Thyroid gland (tissue), 4 donors: ENCODE measurements around the gene FKRP. TPM values are rescaled to one million over a fixed set of nuclear protein-coding genes. Genes with fewer than 3 reads are reported as not detected.

Source experiments
- DNase-seq, 2 donors: peaks; one replicate each; pipeline ENCODE4 v3.0.0-alpha.2; 2019
- H3K27ac ChIP-seq, 3 donors: fragments of 200-600 bp; sonication (generic); 1 replicate in 2 of 3; 2 replicates in 1 of 3; pipeline ENCODE4 v1.5.1; 2016 to 2019; ENCODE audit warnings: mild to moderate bottlenecking in 1 of 3, moderate library complexity in 1 of 3
- H3K27me3 ChIP-seq: fragments of 200-600 bp; sonication (generic); one replicate; pipeline ENCODE4 v1.5.1; 2019
- H3K36me3 ChIP-seq, 2 donors: fragments of 200-600 bp; sonication (generic); one replicate each; pipeline ENCODE4 v1.5.1; 2016 to 2019
- H3K4me1 ChIP-seq, 2 donors: fragments of 200-600 bp; sonication (generic); one replicate each; pipeline ENCODE4 v1.5.1; 2017 to 2019
- H3K4me3 ChIP-seq, 3 donors: fragments of 200-600 bp; sonication (generic); replicated peaks in 1 of 3; 1 replicate in 2 of 3; 2 replicates in 1 of 3; pipeline ENCODE4 v1.5.1; 2016; ENCODE audit warnings: mild to moderate bottlenecking in 1 of 3
- H3K9me3 ChIP-seq: fragments of 200-600 bp; sonication (generic); one replicate; pipeline ENCODE4 v1.5.1; 2017
- CTCF ChIP-seq, 6 experiments: fragments of 200-600 bp in 3 of 6; fragments of 450-650 bp in 3 of 6; sonication (generic) in 3 of 6; IDR thresholded peaks; one replicate each; pipeline ENCODE4 v1.5.1; 2016 to 2019; ENCODE audit warnings: antibody characterized with exemption in 6 of 6, mild to moderate bottlenecking in 2 of 6, inconsistent platforms in 1 of 6, moderate library complexity in 1 of 6
- POLR2A ChIP-seq, 2 donors: fragments of 450-650 bp; IDR thresholded peaks; one replicate each; pipeline ENCODE4 v1.6.1; 2017; ENCODE audit warnings: antibody characterized with exemption in 2 of 2, mild to moderate bottlenecking in 2 of 2, moderate library complexity in 1 of 2
- WGBS, 2 donors: methylation state at CpG; one replicate each; pipeline ENCODE4 v1.1.5; 2017; 5-methylcytosine and 5-hydroxymethylcytosine counted together
- intact Hi-C: fragments of 100-400 bp; cut with DNase I; formaldehyde crosslinking; loops from one replicate; pipeline ENCODE4 v1.15.1; 2023
- total RNA-seq, 4 donors: library from RNA; depleted of rRNA; stranded (reverse); fragments of >200 nt; gene quantifications; one replicate each; pipeline ENCODE4 v1.2.3, GENCODE V29; 2016

Gene FKRP
- total RNA-seq, 4 donors from 2014 or later, result 20.1 to 40.1 (median 23.1) TPM

- Histone ChIP-seq H3K36me3 (peaks cover 70 to 74% of the 10 kb centered on the region in 2 donors), H3K4me3 (no peak overlapping the region), H3K4me1 (no peaks in the 10 kb centered on the region), H3K9me3 (no peaks in the 10 kb centered on the region), H3K27me3 (no peaks in the 10 kb centered on the region), H3K27ac (no peak overlapping the region)
- TF ChIP-seq CTCF (IDR thresholded peaks at IDR 0.05) (no peak), POLR2A (IDR thresholded peaks at IDR 0.05) (no peak)
- intact Hi-C loops, result loop anchor here (10.0 kb wide), 1 partner anchor 115 kb away; no protein-coding TSS in a partner anchor
- DNase-seq, result no peak
- WGBS, 2 donors, result 90 to 96% methylated on average over 6 to 7 of the region's 7 CpGs
These were observed 16.2 kb upstream of the FKRP start for GRCh38 chr19:46729696-46730095.

- no peak for DNase-seq
- WGBS, 2 donors, result 91 to 98% methylated on average over 9 of the region's 9 CpGs
- Histone ChIP-seq H3K36me3 (peaks cover 69 to 70% of the 10 kb centered on the region in 2 donors), H3K4me1 (no peaks in the 10 kb centered on the region), H3K4me3 (no peak overlapping the region), H3K27ac (no peak overlapping the region), H3K9me3 (no peaks in the 10 kb centered on the region), H3K27me3 (no peaks in the 10 kb centered on the region)
- intact Hi-C loops, result loop anchor here (10.0 kb wide), 1 partner anchor 115 kb away; no protein-coding TSS in a partner anchor
- no peak for TF ChIP-seq CTCF (IDR thresholded peaks at IDR 0.05)
- no peak for TF ChIP-seq POLR2A (IDR thresholded peaks at IDR 0.05)
These were observed 15.7 kb upstream of the FKRP start for GRCh38 chr19:46730187-46730586.

- intact Hi-C loops, result loop anchor here (10.0 kb wide), 1 partner anchor 116 kb away; no protein-coding TSS in a partner anchor
- DNase-seq, result no peak
- Histone ChIP-seq H3K27ac (no peak overlapping the region), H3K4me3 (no peak overlapping the region), H3K4me1 (no peaks in the 10 kb centered on the region), H3K27me3 (no peaks in the 10 kb centered on the region), H3K9me3 (no peaks in the 10 kb centered on the region), H3K36me3 (peaks cover 65 to 70% of the 10 kb centered on the region in 2 donors)
- TF ChIP-seq CTCF (IDR thresholded peaks at IDR 0.05) (no peak), POLR2A (IDR thresholded peaks at IDR 0.05) (no peak)
- 94 to 96% methylated on average over 14 of the region's 14 CpGs for WGBS, 2 donors
These were observed 15.3 kb upstream of the FKRP start for GRCh38 chr19:46730595-46730994.

- Histone ChIP-seq H3K4me3 (no peak overlapping the region), H3K4me1 (no peaks in the 10 kb centered on the region)
- DNase-seq, result no peak
These were observed 14.8 kb upstream of the FKRP start for GRCh38 chr19:46731007-46731501.

More at GRCh38 chr19:46731007-46731501, 14.8 kb upstream of the FKRP start:
- no peak overlapping the region for H3K27ac ChIP-seq
- intact Hi-C loops, result loop anchor here (10.0 kb wide), 1 partner anchor 116 kb away; no protein-coding TSS in a partner anchor
- TF ChIP-seq CTCF (IDR thresholded peaks at IDR 0.05) (no peak), POLR2A (IDR thresholded peaks at IDR 0.05) (no peak)
- no peaks in the 10 kb centered on the region for H3K9me3 ChIP-seq
- H3K27me3 ChIP-seq, result no peaks in the 10 kb centered on the region
- peaks cover 60 to 70% of the 10 kb centered on the region in 2 donors for H3K36me3 ChIP-seq
- whole genome bisulfite sequencing, 2 donors, result 71 to 90% methylated on average over 2 to 13 of the region's 14 CpGs
